Nephron progenitor cell (in vitro differentiated cells): ENCODE data around the gene KCNQ1.

Experiments
- DNase-seq: peaks from one replicate; pipeline ENCODE4 v3.0.0; 2021
- H3K27ac Mint-ChIP-seq: 2 replicates; pipeline ENCODE4 v1.8.0; 2021; ENCODE audit warnings: mild to moderate bottlenecking, moderate library complexity, mixed read lengths
- H3K27me3 Mint-ChIP-seq: 2 replicates; pipeline ENCODE4 v1.8.0; 2021; ENCODE audit warnings: mild to moderate bottlenecking, low read depth, mixed read lengths; ENCODE audit not compliant: poor library complexity
- H3K36me3 Mint-ChIP-seq: 2 replicates; pipeline ENCODE4 v1.8.0; 2021; ENCODE audit warnings: low read depth, mixed read lengths
- H3K4me1 Mint-ChIP-seq: 2 replicates; pipeline ENCODE4 v1.8.0; 2021; ENCODE audit warnings: mixed read lengths
- H3K4me3 Mint-ChIP-seq: 2 replicates; pipeline ENCODE4 v1.8.0; 2021; ENCODE audit warnings: mild to moderate bottlenecking, moderate library complexity, mixed read lengths
- H3K9me3 Mint-ChIP-seq: 2 replicates; pipeline ENCODE4 v1.8.0; 2021; ENCODE audit warnings: mild to moderate bottlenecking, moderate library complexity, mixed read lengths
- TF ChIP-seq, protein P1 (sequence below): fragments of 200-600 bp; sonication (generic); IDR thresholded peaks from 2 replicates; pipeline ENCODE4 v1.5.0; 2021; ENCODE audit warnings: antibody characterized with exemption

The KCNQ1 gene

DNA sequence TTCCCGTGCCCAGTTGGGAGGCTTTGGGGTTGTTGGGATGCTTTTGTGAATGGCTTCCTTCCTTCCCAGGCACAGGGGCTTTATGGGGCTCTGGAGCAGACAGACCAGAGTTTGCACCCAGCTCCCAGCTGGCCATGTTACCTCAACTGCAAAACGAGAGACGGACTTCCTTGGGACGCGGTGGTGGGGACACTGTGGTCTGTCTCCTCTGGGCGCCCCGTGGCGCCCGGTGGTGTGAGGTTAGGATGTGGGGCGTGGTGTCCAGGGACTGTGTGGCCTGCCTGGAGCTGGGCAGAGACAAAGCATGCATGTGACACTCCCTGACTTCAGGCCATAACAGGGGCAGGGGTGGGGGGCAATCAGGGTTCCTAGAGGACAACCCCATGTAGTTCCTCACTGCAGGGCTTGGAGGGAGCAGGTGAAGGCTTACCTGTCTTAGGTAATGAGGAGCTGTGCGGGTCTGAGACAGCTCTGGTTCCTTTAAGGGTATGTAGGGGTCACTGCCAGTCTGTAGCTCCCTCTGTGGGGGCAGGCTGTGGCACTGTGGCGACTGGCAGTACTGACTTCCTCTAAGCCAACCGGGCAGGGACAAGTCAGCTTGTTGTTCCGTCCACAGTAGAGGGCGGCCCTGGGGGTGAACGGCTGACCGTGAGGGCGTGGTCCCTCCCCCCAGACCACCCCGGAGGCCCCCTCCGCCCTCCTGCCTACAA is 14.4 kb downstream of the KCNQ1 start:
- Mint-ChIP-seq H3K27me3 (peaks cover 37% of the 10 kb centered on the region), H3K36me3 (no peaks in the 10 kb centered on the region), H3K4me1 (no peaks in the 10 kb centered on the region), H3K4me3 (no peak overlapping the region), H3K27ac (no peak overlapping the region), H3K9me3 (peaks cover 16% of the 10 kb centered on the region)
- no peak for DNase-seq
- TF ChIP-seq, protein P1, sequence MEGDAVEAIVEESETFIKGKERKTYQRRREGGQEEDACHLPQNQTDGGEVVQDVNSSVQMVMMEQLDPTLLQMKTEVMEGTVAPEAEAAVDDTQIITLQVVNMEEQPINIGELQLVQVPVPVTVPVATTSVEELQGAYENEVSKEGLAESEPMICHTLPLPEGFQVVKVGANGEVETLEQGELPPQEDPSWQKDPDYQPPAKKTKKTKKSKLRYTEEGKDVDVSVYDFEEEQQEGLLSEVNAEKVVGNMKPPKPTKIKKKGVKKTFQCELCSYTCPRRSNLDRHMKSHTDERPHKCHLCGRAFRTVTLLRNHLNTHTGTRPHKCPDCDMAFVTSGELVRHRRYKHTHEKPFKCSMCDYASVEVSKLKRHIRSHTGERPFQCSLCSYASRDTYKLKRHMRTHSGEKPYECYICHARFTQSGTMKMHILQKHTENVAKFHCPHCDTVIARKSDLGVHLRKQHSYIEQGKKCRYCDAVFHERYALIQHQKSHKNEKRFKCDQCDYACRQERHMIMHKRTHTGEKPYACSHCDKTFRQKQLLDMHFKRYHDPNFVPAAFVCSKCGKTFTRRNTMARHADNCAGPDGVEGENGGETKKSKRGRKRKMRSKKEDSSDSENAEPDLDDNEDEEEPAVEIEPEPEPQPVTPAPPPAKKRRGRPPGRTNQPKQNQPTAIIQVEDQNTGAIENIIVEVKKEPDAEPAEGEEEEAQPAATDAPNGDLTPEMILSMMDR = no peak

DNA sequence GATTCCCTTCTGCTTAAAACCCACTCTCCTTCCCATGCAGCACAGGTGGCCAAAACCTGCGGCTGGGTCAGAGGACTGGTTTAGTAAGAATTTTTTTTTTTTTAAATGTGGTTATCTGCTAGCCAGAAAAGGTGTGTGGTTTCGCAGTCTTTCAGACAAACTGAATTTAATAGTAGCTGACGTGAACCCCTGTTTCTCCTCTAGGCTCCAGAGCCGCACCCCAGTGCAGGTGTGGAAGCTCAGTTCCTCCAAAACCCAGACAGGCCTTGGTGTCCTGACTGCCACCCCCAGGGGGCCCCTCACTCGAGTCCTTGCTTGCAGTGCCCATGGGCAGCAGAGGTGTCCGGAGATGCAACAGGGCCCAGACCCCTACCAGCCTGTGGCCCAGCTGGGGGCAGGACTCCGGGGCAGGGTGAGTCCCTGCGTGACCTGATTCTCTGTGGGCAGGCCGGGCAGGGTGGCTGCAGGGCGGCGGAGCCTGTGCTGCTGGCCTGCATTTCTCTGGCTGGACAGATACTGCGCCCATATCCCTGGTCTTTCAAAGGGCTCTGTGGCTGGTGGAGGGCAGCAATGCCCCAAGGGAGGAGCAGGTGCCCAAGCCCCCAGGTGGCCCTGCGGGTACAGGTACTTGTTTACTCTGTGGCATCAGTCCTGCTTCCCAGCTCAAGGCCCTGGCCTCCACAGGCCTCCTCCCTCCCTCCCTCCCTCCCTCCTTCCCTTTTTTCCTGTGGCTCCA is 15.2 kb downstream of the KCNQ1 start:
- Mint-ChIP-seq H3K4me1 (no peaks in the 10 kb centered on the region), H3K27ac (no peak overlapping the region), H3K27me3 (peaks cover 37% of the 10 kb centered on the region), H3K4me3 (no peak overlapping the region), H3K9me3 (peaks cover 12% of the 10 kb centered on the region), H3K36me3 (no peaks in the 10 kb centered on the region)
- no peak for DNase-seq
- TF ChIP-seq, protein P1 = no peak

DNA sequence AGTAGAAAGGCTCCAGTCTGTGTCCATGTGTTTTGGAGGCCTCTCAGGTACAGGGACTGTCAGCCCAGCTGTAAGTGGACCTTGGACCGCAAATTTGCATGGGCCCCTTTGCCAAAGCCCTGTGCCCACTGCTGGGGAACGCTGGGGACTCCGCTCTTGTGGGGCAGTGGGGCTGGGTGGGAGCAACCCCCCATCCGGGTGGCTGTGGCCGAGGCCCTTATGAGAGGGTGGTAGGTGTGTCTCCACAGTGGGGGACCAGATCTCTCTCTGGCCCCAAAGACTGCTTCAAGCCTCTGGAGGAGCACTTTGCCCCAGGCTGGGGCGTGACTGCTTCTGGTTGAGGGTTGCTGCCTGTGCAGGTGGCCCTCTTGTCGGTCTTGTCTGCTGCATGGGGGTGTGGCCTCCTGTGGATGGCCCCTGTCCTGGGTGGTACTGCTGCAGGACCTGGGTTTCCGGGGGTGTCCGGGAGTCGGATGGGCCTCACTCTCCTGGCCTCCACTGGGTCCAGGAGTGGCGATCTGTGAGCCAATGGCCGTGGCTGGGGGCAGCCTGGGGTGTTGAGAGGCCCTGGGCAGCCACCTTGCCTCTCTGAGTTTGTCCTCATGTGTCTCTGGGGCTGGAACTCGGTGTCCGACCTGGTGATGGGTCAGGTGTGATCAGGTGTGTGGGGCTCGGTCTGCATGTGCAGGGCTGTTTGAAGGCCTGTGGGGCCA is 15.9 kb downstream of the KCNQ1 start:
- Mint-ChIP-seq H3K4me3 (no peak overlapping the region), H3K4me1 (no peaks in the 10 kb centered on the region), H3K27me3 (peaks cover 31% of the 10 kb centered on the region), H3K9me3 (peaks cover 6% of the 10 kb centered on the region), H3K27ac (peak overlapping the region; percentile 61), H3K36me3 (no peaks in the 10 kb centered on the region)
- DNase-seq = no peak
- TF ChIP-seq, protein P1 = no peak

DNA sequence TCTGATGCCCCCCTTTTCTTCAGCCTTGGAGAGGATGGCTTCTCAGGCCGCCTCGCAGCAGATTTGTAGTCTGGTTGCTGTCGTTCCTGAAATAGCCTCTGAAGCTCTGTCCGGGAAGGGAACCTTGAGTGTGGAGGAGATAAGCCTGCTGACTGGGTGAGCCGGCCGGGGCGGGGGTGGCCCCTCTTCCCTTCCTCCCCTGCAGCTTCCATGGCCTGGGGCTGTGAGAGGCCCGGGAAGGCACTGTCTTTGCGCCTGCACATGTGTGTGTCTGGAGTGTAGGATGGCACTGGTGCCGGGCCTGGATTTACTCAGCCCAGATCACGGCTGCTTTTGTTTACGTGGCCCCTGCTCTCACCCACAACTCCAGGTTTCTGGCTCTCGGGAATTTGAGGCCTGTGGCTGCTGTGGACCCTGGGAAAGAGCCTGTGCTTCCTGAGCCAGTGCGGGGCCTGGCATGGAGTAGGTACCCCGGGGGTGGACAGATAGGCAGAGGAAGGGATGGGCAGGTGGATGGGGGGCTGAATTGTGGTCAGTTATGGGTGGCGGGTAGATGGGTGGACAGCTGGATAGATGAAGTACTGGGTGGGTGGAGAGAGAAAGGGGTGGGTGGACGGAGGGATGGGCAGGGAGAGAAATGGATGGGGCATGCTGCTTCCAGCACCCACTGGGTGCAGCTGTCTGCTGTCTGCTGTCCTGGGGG is 16.6 kb downstream of the KCNQ1 start:
- no peak for DNase-seq
- Mint-ChIP-seq H3K4me3 (no peak overlapping the region), H3K9me3 (peaks cover 3% of the 10 kb centered on the region), H3K4me1 (no peaks in the 10 kb centered on the region), H3K27me3 (peaks cover 24% of the 10 kb centered on the region), H3K27ac (peak overlapping the region; percentile 61), H3K36me3 (no peaks in the 10 kb centered on the region)
- TF ChIP-seq, protein P1 = no peak

DNA sequence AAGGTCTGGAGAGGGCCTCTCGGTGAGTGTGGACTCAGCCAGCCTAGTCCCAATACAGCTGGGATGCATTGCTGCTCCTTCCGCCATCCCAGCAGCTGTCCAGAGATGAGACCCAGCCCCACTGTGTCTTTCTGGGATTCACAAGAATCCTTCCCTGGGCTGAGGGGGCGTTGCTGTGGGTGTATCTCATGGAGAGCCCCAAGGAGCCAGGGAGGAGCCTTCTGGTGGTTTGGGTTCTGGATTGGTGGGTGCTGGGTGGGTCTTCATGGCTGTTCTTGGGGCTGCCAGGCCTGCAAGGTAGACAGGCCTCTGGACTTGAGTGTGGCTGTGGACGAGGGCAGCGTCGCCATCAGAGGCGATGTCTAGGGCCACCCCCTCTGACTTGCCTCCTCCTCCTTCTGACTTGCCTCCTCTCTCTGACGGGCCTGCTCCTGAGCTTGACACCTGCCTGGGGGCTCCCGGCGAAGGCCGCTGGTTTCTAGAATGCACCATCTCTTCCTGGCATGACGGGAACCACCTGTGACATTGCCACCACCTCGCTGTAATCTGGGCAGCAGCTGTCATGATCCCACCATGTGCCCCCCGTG is 17.2 kb downstream of the KCNQ1 start:
- no peaks in the 10 kb centered on the region for H3K4me1 Mint-ChIP-seq
- H3K9me3 Mint-ChIP-seq = peaks cover under 1% of the 10 kb centered on the region
- H3K27me3 Mint-ChIP-seq = peaks cover 20% of the 10 kb centered on the region
- no peak overlapping the region for H3K27ac Mint-ChIP-seq
- TF ChIP-seq, protein P1 = no peak
- no peaks in the 10 kb centered on the region for H3K36me3 Mint-ChIP-seq
- DNase-seq = no peak
- no peak overlapping the region for H3K4me3 Mint-ChIP-seq
